HCT116 (cell line): Measurements from ENCODE around the gene TUBA1C. TPM values are rescaled to one million over a fixed set of nuclear protein-coding genes. Genes with fewer than 3 reads are reported as not detected.

ENCODE experiments used
- ATAC-seq: fragments of 200-7000 bp; cut with Tn5 transposase; 2 replicates; pipeline ENCODE4 v1.9.1; 2020; ENCODE audit warnings: mild to moderate bottlenecking, moderate library complexity
- BruUV-seq: library from RNA; stranded (reverse); fragments of 400-500 nt; replicated peaks from 2 replicates; lab custom pipeline; 2021; lab: Mats Ljungman, UMichigan
- CTCF ChIA-PET: fragments of 300-600 bp; sonication (Branson Sonifier 250); formaldehyde crosslinking; loops from one replicate; lab custom pipeline; 2021; ENCODE audit warnings: antibody characterized with exemption; lab: Charles Lee
- POLR2A ChIA-PET: fragments of 300-600, 350-600 bp; sonication (Branson Sonifier 250); formaldehyde crosslinking; loops from one replicate; lab custom pipeline; 2021; ENCODE audit warnings: antibody characterized with exemption; lab: Charles Lee
- RAD21 ChIA-PET, 2 experiments: fragments of 300-600 bp; sonication (Branson Sonifier 250); formaldehyde crosslinking; loops; one replicate each; lab custom pipeline; 2023; ENCODE audit warnings: low total read pairs in 2 of 2; ENCODE audit not compliant: uncharacterized antibody in 2 of 2, unreplicated experiment in 2 of 2, low non-redundant PET in 1 of 2; lab: Charles Lee
- DNase-seq: peaks from one replicate; pipeline ENCODE4 v3.0.0-alpha.2; 2010; ENCODE audit warnings: low read depth, low spot score
- H2AFZ ChIP-seq: fragments of 200-600 bp; shearing (Covaris generic), sonication (generic); 2 replicates; pipeline ENCODE4 v1.6.1; 2017; ENCODE audit warnings: low read depth, mixed run types, mixed read lengths, antibody characterized with exemption, low read length; ENCODE audit not compliant: poor library complexity, severe bottlenecking
- H3K27ac ChIP-seq: 2 replicates; pipeline ENCODE4 v1.5.1; 2012; ENCODE audit warnings: low read depth, low read length
- H3K27me3 ChIP-seq: fragments of 200-600 bp; sonication (generic); 2 replicates; pipeline ENCODE4 v1.6.1; 2016; ENCODE audit warnings: mixed run types, low read length, mixed read lengths; ENCODE audit not compliant: insufficient read depth
- H3K36me3 ChIP-seq, 2 experiments: fragments of 200-500 bp in 1 of 2; fragments of 200-600 bp in 1 of 2; sonication (Bioruptor generic) in 1 of 2; sonication (generic) in 1 of 2; 2 replicates each; pipeline versions ENCODE4 v1.5.1 to v1.6.1; 2014 to 2016; ENCODE audit warnings: low read length in 2 of 2, inconsistent platforms in 1 of 2, mixed read lengths in 1 of 2, mixed run types in 1 of 2; ENCODE audit not compliant: insufficient read depth in 2 of 2, control insufficient read depth in 1 of 2
- H3K4me1 ChIP-seq, 2 experiments: fragments of 200-600 bp in 1 of 2; sonication (generic) in 1 of 2; 2 replicates each; pipeline versions ENCODE4 v1.5.1 to v1.6.1; 2012 to 2017; ENCODE audit warnings: low read length in 2 of 2, inconsistent platforms in 1 of 2, mild to moderate bottlenecking in 1 of 2, mixed read lengths in 1 of 2, mixed run types in 1 of 2, moderate library complexity in 1 of 2; ENCODE audit not compliant: insufficient read depth in 2 of 2, control insufficient read depth in 1 of 2
- H3K4me2 ChIP-seq: fragments of 200-600 bp; sonication (generic); 2 replicates; pipeline ENCODE4 v1.6.1; 2017; ENCODE audit warnings: mixed run types, low read length, mixed read lengths
- H3K4me3 ChIP-seq, 2 experiments: fragments of 200-600 bp in 1 of 2; sonication (generic) in 1 of 2; replicated peaks in 1 of 2; 2 replicates each; pipeline ENCODE4 v1.5.1; 2011 to 2016; ENCODE audit warnings: low read length in 2 of 2, control low read depth in 1 of 2, low read depth in 1 of 2, mild to moderate bottlenecking in 1 of 2, mixed read lengths in 1 of 2, mixed run types in 1 of 2
- H3K79me2 ChIP-seq: fragments of 200-600 bp; sonication (generic); 2 replicates; pipeline ENCODE4 v1.6.1; 2017; ENCODE audit warnings: mild to moderate bottlenecking, mixed run types, low read length, moderate library complexity, mixed read lengths; ENCODE audit not compliant: insufficient read depth
- H3K9ac ChIP-seq: fragments of 200-600 bp; sonication (generic); 2 replicates; pipeline ENCODE4 v1.6.1; 2016; ENCODE audit warnings: low read length, mixed read lengths
- H3K9me2 ChIP-seq: fragments of 200-600 bp; sonication (generic), shearing (Covaris generic); 2 replicates; pipeline ENCODE4 v1.6.1; 2017; ENCODE audit warnings: mixed run types, mild to moderate bottlenecking, moderate library complexity; ENCODE audit not compliant: insufficient read depth
- H3K9me3 ChIP-seq, 2 experiments: fragments of 200-500 bp in 1 of 2; fragments of 200-600 bp in 1 of 2; sonication (Bioruptor generic) in 1 of 2; sonication (generic) in 1 of 2; 2 replicates each; pipeline ENCODE4 v1.6.1; 2014 to 2017; ENCODE audit warnings: low read length in 2 of 2, mixed read lengths in 2 of 2, inconsistent platforms in 1 of 2, low read depth in 1 of 2, mild to moderate bottlenecking in 1 of 2, mixed run types in 1 of 2, moderate library complexity in 1 of 2; ENCODE audit not compliant: control insufficient read depth in 1 of 2, insufficient read depth in 1 of 2
- H4K20me1 ChIP-seq: fragments of 200-600 bp; sonication (generic), shearing (Covaris generic); 2 replicates; pipeline ENCODE4 v1.6.1; 2017; ENCODE audit warnings: mixed run types, mild to moderate bottlenecking, moderate library complexity; ENCODE audit not compliant: insufficient read depth
- CEBPB ChIP-seq: IDR thresholded peaks from 2 replicates; pipeline ENCODE4 v1.6.1; 2012; ENCODE audit warnings: low read depth
- EZH2 ChIP-seq: fragments of 200-600 bp; sonication (generic); IDR thresholded peaks from 2 replicates; pipeline ENCODE4 v1.6.1; 2017; ENCODE audit warnings: antibody characterized with exemption, mixed run types
- MAX ChIP-seq: IDR thresholded peaks from 2 replicates; pipeline ENCODE4 v1.6.1; 2012
- RAD21 ChIP-seq: IDR thresholded peaks from 2 replicates; pipeline ENCODE4 v1.6.1; 2012; ENCODE audit warnings: low read depth, mild to moderate bottlenecking
- REST ChIP-seq: IDR thresholded peaks from 2 replicates; pipeline ENCODE4 v1.6.1; 2012; ENCODE audit warnings: low read depth
- intact Hi-C: fragments of 100-400 bp; cut with micrococcal nuclease; formaldehyde crosslinking; loops from 2 replicates; pipeline ENCODE4 v1.10.0; 2022
- total RNA-seq: library from RNA; stranded (reverse); gene quantifications from one replicate; pipeline ENCODE4 v1.2.1, GENCODE V29; 2021; ENCODE audit not compliant: unreplicated experiment

TUBA1C gene
- total RNA-seq, 1 experiment from 2014 or later, result 571 TPM

- ChIA-PET RAD21 (no interaction called here), POLR2A (interaction anchor here (0.6 to 1.0 kb wide), 2 partner anchors 9 to 350 kb away, joined by 3 read pairs; partner anchors contain the start of genes PRPF40B and TUBA1C), CTCF (no interaction called here)
- no peak for TF ChIP-seq EZH2
- no peak for TF ChIP-seq RAD21
- no peak for TF ChIP-seq REST
- TF ChIP-seq MAX, result no peak
- TF ChIP-seq CEBPB, result no peak
- H3K27ac ChIP-seq, result no peak overlapping the region
- H3K4me3 ChIP-seq, result no peak overlapping the region
- H3K4me2 ChIP-seq, result no peak overlapping the region
- H3K27me3 ChIP-seq, result no peaks in the 10 kb centered on the region
- peaks cover 0 to 2% of the 10 kb centered on the region in 2 experiments; a peak in 2 of 4 replicates for H3K4me1 ChIP-seq
- BruUV-seq, result no TSS peak
- peaks cover 23 to 42% of the 10 kb centered on the region in 2 experiments for H3K36me3 ChIP-seq
- no peaks in the 10 kb centered on the region for H3K9me2 ChIP-seq
- H4K20me1 ChIP-seq, result peaks cover 35% of the 10 kb centered on the region; the same call in 1 of the 2 replicates
- H3K9me3 ChIP-seq, result no peaks in the 10 kb centered on the region
- ATAC-seq (peak; percentile 46), DNase-seq (no peak)
- H3K9ac ChIP-seq, result no peak overlapping the region
- peaks cover 31% of the 10 kb centered on the region for H3K79me2 ChIP-seq
- no peak overlapping the region for H2AFZ ChIP-seq
- intact Hi-C loops, result no loop called here
Observed at GRCh38 chr12:49273726-49274395, 9.0 kb downstream of the TUBA1C start.
